SW480 (cell line): ENCODE results near the gene THRAP3.
A peak's percentile ranks its signal among the peaks of the same experiment; 100 is the strongest.
"Not testable (repeated sequence)": the region's sequence is repeated elsewhere in the genome, so short reads cannot be mapped to it uniquely, and the experiment has no call there.

ENCODE experiments used
- DNase-seq: peaks from one replicate; pipeline ENCODE4 v3.0.0-alpha.2; 2016; ENCODE audit warnings: low spot score

Gene THRAP3

DNA sequence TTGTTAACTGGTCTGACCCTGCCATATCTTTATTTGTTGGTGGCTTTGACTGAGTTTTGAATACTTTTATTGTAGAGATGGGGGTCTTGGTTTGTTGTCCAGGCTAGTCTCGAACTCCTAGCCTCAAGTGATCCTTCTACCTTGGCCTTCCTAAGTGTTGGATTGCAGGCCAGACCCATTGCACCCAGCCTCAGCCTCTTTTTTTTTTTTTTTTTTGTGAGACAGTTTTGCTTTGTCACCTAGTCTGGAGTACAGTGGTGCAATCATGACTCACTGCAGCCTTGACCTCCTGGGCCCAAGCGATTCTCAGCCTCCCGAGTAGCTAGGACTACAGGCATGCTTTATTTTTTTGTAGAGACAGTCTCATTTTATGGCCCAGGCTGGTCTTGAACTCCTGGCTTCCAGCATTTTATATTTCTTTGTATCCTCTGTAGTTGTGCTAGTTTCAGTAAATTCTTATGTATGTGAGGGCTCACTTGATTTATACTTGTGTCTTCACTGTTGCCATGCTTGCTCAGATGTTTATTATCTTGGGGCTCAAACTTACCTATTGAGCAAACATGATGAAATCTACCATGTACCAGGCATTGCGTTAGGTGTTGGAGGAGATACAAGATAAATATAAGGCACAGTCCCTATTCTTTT lies 24.1 kb downstream of the THRAP3 start:
- DNase-seq: no peak

DNA sequence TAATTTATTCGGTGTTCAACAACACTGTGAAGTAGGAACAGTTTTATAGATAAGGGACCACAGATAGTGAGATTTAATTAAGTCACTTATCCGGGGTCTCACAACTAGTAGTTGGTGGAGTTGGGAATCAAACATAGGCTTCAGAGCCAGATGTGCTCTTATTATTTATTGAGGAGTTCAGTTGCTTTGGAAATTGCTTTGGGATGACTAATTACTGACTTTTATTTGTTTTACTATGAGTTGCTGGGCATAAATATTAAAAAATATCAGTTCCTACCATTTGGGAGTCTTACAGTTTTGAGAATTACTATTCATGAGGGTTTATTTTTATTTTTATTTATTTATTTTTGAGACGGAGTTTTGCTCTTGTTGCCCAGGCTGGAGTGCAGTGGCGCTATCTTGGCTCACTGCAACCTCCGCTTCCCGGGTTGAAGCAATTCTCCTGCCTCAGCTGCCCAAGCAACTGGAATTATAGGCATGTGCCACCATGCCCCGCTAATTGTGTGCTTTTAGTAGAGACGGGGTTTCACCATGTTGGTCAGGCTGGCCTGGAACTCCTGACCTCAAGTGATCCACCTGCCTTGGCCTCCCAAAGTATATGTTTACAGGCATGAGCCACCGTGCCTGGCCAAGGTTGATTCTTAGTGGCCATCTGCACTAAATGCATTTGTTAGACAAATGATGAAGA lies 27.7 kb downstream of the THRAP3 start:
- no peak for DNase-seq

DNA sequence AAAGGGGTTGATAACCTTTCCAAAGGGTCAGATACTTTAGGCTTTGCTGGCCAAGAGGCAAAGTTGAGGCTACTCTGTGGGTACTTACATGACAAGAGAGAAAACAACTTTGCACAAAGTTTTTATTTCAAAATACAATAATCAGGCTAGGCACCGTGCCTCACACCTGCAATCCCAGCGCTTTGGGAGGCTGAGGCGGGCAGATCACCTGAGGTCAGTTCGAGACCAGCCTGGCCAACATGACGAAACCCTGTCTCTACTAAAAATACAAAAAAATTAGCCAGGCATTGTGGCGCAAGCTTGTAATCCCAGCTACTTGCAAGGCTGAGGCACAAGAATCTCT lies 28.2 kb downstream of the THRAP3 start:
- not testable (repeated sequence) for DNase-seq

- DNase-seq: no peak
Observed at GRCh38 chr1:36253161-36253862, 29.1 kb downstream of the THRAP3 start.

- DNase-seq: no peak
Observed at GRCh38 chr1:36256558-36257374, 32.5 kb downstream of the THRAP3 start.

- DNase-seq: no peak
Observed at GRCh38 chr1:36257375-36257767, 33.1 kb downstream of the THRAP3 start.

DNA sequence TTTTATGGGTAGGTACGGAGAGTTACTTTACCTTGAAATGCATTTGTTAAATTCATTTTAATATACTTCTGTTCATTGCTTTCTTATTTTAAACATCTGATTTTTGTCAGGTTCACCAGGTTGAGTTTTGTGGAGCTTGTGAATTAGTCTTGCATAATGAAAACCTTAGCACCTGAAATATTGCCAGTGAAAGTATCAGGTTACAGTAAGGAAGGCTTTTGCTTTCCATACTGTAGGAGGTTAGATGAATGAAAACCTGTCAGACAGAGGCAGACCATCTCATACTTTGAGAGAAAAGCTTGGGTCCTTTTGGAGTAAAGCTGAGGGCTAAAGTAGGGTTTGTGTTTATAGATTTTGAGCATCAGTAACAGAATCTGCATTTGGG lies 34.7 kb downstream of the THRAP3 start:
- no peak for DNase-seq

GRCh38 chr1:36268981-36269380 lies 44.7 kb downstream of the THRAP3 start:
- DNase-seq: no peak

- no peak for DNase-seq
Observed at GRCh38 chr1:36269408-36269838, 45.2 kb downstream of the THRAP3 start.

DNA sequence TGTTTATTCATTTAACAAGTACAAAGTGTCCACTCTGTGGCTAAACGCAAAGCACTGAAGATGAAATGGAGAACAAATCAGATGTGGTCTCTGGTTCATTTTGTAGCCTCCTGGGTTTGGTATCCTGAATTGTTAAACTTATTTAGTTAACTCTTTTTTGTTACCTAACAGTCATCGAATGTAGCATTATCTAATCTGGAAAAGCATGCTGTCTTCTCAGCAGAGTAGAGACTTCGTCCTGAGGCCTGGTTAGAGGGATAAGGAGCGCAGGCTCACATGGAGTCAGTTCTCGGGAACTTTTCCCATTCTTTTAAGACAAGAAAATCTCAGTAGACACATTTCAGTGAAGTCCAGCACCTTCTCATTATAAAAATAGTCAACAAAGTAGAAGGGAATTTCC lies 48.8 kb downstream of the THRAP3 start:
- no peak for DNase-seq

GRCh38 chr1:36274201-36274600 lies 50.0 kb downstream of the THRAP3 start:
- DNase-seq: no peak

GRCh38 chr1:36276688-36277087 lies 52.4 kb downstream of the THRAP3 start:
- DNase-seq: no peak

- DNase-seq: no peak
Observed at GRCh38 chr1:36279110-36279788, 55.0 kb downstream of the THRAP3 start.

DNA sequence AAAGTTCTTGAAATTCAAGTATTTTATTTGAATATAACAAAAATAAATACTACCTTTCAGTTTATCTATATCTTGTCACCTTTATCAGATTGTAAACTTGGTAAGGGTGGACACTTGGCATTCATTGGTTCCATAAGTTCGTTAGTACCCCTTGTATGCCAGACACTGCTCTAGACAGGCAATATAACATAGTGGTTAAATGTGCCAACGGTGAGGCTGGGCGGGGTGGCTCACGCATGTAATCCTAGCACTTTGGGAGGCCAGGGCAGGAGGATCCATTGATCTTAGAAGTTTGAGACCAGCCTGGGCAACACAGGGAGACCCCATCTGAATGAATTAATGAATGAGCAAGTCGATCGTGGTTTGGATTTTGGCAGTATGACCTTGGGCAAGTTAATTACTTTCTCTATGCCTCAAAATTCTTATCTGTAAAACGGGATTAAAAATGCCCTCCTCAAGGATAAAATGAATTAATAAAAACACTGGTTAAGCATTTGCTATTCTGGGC lies 55.6 kb downstream of the THRAP3 start:
- DNase-seq: no peak

- no peak for DNase-seq
Observed at GRCh38 chr1:36284061-36284460, 59.8 kb downstream of the THRAP3 start.

GRCh38 chr1:36284517-36284916 lies 60.3 kb downstream of the THRAP3 start:
- DNase-seq: no peak

DNA sequence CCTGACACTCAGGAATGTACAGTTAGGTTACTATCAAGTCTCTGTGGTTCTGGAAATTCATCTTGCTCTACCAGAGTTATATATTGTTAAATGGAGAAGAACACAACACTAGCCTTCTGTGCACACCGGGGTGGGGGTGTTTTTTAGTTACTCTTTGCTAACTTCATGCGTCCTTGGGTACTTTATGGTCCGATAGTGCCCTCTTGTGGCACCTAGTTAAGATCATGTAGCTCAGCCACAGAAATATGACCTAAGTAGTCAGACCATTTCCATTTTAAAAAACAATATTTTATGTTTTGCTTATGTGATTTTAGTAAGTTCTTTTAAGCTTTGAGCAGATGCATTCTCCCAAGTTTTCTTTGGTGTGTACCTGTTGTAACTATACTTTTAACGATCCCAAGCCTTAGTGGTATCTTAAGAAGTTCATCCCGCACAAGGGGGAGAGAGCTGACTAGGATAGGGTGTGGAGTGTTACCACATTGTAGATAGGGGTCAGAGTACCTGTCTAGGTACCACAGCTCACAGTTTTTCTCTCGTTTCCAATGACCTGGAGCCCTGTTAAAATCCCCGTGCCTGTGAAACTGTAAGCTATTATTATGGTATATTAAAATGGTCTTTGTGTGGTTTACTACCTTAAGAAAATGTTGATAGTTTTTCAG lies 61.3 kb downstream of the THRAP3 start:
- peak; percentile 74 for DNase-seq

DNA sequence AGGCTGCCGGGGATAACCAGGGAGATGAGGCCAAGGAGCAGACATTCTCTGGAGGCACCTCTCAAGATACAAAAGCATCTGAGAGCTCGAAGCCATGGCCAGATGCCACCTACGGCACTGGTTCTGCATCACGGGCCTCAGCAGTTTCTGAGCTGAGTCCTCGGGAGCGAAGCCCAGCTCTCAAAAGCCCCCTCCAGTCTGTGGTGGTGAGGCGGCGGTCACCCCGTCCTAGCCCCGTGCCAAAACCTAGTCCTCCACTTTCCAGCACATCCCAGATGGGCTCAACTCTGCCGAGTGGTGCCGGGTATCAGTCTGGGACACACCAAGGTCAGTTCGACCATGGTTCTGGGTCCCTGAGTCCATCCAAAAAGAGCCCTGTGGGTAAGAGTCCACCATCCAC lies 62.6 kb downstream of the THRAP3 start:
- no peak for DNase-seq

GRCh38 chr1:36287595-36287994 lies 63.4 kb downstream of the THRAP3 start:
- no peak for DNase-seq

- DNase-seq: no peak
Observed at GRCh38 chr1:36295390-36295789, 71.1 kb downstream of the THRAP3 start.

DNA sequence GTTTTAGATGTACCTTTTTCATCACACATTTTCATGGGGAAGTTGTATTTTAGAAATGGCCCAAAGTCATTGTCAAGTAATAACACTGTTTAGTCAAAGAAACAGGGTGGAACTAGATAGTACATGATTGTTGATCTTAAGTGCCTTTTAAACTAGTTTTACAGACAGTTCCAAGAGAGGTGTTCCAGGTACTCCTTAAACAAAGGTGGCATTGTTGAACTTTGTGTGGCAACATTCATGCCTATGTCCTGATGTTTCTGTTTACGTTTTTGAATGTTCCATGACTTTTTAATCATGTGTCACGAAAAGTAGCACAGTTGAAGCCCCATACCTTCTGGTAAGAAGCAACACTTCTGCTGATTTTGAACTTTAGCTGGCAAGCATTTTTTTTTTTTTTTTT lies 72.8 kb downstream of the THRAP3 start:
- no peak for DNase-seq
